Spinal cord (tissue), 10 donors: ENCODE data around the gene FBXO31. TPM values are rescaled to one million over a fixed set of nuclear protein-coding genes. Genes with fewer than 3 reads are reported as not detected.

ENCODE experiments used
- DNase-seq, 6 donors: peaks; one replicate each; pipeline versions ENCODE4 v3.0.0 to v3.0.0-alpha.2; 2013 to 2015; ENCODE audit warnings: low spot score in 6 of 6, low read depth in 4 of 6
- H3K27ac ChIP-seq: one replicate; pipeline ENCODE4 v1.5.1; 2013; ENCODE audit warnings: low read depth, low read length, control low read depth
- H3K27me3 ChIP-seq: one replicate; pipeline ENCODE4 v1.6.1; 2013; ENCODE audit warnings: low read length; ENCODE audit not compliant: control insufficient read depth, insufficient read depth
- H3K36me3 ChIP-seq: one replicate; pipeline ENCODE4 v1.6.1; 2013; ENCODE audit warnings: low read length; ENCODE audit not compliant: control insufficient read depth, insufficient read depth
- H3K4me1 ChIP-seq: one replicate; pipeline ENCODE4 v1.6.1; 2013; ENCODE audit warnings: low read length; ENCODE audit not compliant: control insufficient read depth, insufficient read depth
- H3K4me3 ChIP-seq: one replicate; pipeline ENCODE4 v1.5.1; 2013; ENCODE audit warnings: low read depth, low read length, control low read depth
- H3K9me3 ChIP-seq: one replicate; pipeline ENCODE4 v1.6.1; 2013; ENCODE audit warnings: low read length; ENCODE audit not compliant: control insufficient read depth, insufficient read depth
- WGBS: methylation state at CpG from one replicate; pipeline ENCODE4 v1.1.5; 2013; ENCODE audit warnings: missing lambda C conversion rate; ENCODE audit not compliant: insufficient coverage; 5-methylcytosine and 5-hydroxymethylcytosine counted together
- polyA plus RNA-seq, 2 donors: library from polyadenylated mRNA; unstranded; fragments of 120-200 nt; gene quantifications; one replicate each; pipeline ENCODE4 v1.2.1, GENCODE V29; 2013; ENCODE audit not compliant: insufficient read length in 2 of 2
- total RNA-seq, 2 donors: library from RNA; depleted of rRNA in 1 of 2; stranded (reverse); fragments of 120-200 nt in 1 of 2; fragments of >200 nt in 1 of 2; gene quantifications; one replicate each; pipeline versions ENCODE4 v1.2.3 to v1.2.4, GENCODE V29; 2013 to 2014
- donor health status: healthy.

The FBXO31 gene
- total and polyA plus RNA-seq, 4 donors, result 21.0 to 48.6 (median 41.0) TPM

- H3K9me3 ChIP-seq, result no peaks in the 10 kb centered on the region
- WGBS, result under 1% methylated on average over 56 of the region's 64 CpGs
Measured at GRCh38 chr16:87316923-87317749, 66.4 kb downstream of the FBXO31 start, which contains the start of gene C16orf95. Gene C16orf95 (minus strand): TSS chr16:87317392. CDS start chr16:87317242, 150 bp downstream.

GRCh38 chr16:87316450-87316922, 67.1 kb downstream of the FBXO31 start:
- no peaks in the 10 kb centered on the region for H3K27me3 ChIP-seq
- WGBS, result no CpG with 5 or more reads among the region's 4 CpGs

More at GRCh38 chr16:87316923-87317749, 66.4 kb downstream of the FBXO31 start, which contains the start of gene C16orf95:
- H3K4me1 ChIP-seq, result peaks cover 10% of the 10 kb centered on the region
- peak within 1 kb of the TSS; percentile 91 for H3K4me3 ChIP-seq
- H3K27ac ChIP-seq, result peak within 1 kb of the TSS; percentile 91
- peaks cover 4% of the 10 kb centered on the region for H3K36me3 ChIP-seq
- peak; percentile 95 to 99 (median 98) for DNase-seq
- H3K27me3 ChIP-seq, result no peaks in the 10 kb centered on the region

GRCh38 chr16:87314990-87315420, 68.6 kb downstream of the FBXO31 start:
- H3K27me3 ChIP-seq, result no peaks in the 10 kb centered on the region
- H3K4me3 ChIP-seq, result no peak overlapping the region
- peaks cover 10% of the 10 kb centered on the region for H3K4me1 ChIP-seq
- H3K36me3 ChIP-seq, result peaks cover 10% of the 10 kb centered on the region
- WGBS, result 88% methylated on average over 10 of the region's 10 CpGs
- no peak overlapping the region for H3K27ac ChIP-seq
- no peak for DNase-seq
- no peaks in the 10 kb centered on the region for H3K9me3 ChIP-seq

More at GRCh38 chr16:87316450-87316922, 67.1 kb downstream of the FBXO31 start:
- DNase-seq, result no peak
- H3K9me3 ChIP-seq, result no peaks in the 10 kb centered on the region
- peak overlapping the region; percentile 91 for H3K4me3 ChIP-seq
- H3K27ac ChIP-seq, result peak overlapping the region; percentile 91
- peaks cover 10% of the 10 kb centered on the region for H3K4me1 ChIP-seq
- peaks cover 4% of the 10 kb centered on the region for H3K36me3 ChIP-seq

- no peaks in the 10 kb centered on the region for H3K27me3 ChIP-seq
- H3K9me3 ChIP-seq, result no peaks in the 10 kb centered on the region
- H3K27ac ChIP-seq, result no peak overlapping the region
- peaks cover 7% of the 10 kb centered on the region for H3K36me3 ChIP-seq
- 66% methylated on average over 4 of the region's 7 CpGs for WGBS
- no peak overlapping the region for H3K4me3 ChIP-seq
- DNase-seq, result no peak
- peaks cover 3% of the 10 kb centered on the region for H3K4me1 ChIP-seq
Measured at GRCh38 chr16:87312008-87312407, 71.6 kb downstream of the FBXO31 start.

GRCh38 chr16:87311387-87311786, 72.2 kb downstream of the FBXO31 start:
- no peak overlapping the region for H3K27ac ChIP-seq
- no peak overlapping the region for H3K4me3 ChIP-seq
- WGBS, result 89% methylated on average over 4 of the region's 5 CpGs
- no peak for DNase-seq
- peaks cover under 1% of the 10 kb centered on the region for H3K4me1 ChIP-seq
- no peaks in the 10 kb centered on the region for H3K9me3 ChIP-seq
- no peaks in the 10 kb centered on the region for H3K27me3 ChIP-seq
- peaks cover 7% of the 10 kb centered on the region for H3K36me3 ChIP-seq

- WGBS, result 93% methylated on average over 2 of the region's 7 CpGs
- Histone ChIP-seq H3K4me1 (peaks cover 2% of the 10 kb centered on the region), H3K27ac (no peak overlapping the region), H3K9me3 (no peaks in the 10 kb centered on the region), H3K4me3 (no peak overlapping the region), H3K27me3 (no peaks in the 10 kb centered on the region), H3K36me3 (peaks cover 7% of the 10 kb centered on the region)
- no peak for DNase-seq
Measured at GRCh38 chr16:87310610-87311009, 73.0 kb downstream of the FBXO31 start.

- Histone ChIP-seq H3K36me3 (peaks cover 10% of the 10 kb centered on the region), H3K27me3 (no peaks in the 10 kb centered on the region), H3K4me1 (peaks cover 4% of the 10 kb centered on the region), H3K9me3 (no peaks in the 10 kb centered on the region), H3K27ac (no peak overlapping the region), H3K4me3 (no peak overlapping the region)
- WGBS, result 88% methylated on average over 3 of the region's 5 CpGs
- DNase-seq, result no peak
Measured at GRCh38 chr16:87309620-87310525, 73.7 kb downstream of the FBXO31 start.

GRCh38 chr16:87308826-87309225, 74.8 kb downstream of the FBXO31 start:
- H3K4me1 ChIP-seq, result peaks cover 4% of the 10 kb centered on the region
- DNase-seq, result no peak
- 100% methylated on average over 2 of the region's 4 CpGs for WGBS
- H3K9me3 ChIP-seq, result no peaks in the 10 kb centered on the region
- peaks cover 18% of the 10 kb centered on the region for H3K36me3 ChIP-seq
- no peaks in the 10 kb centered on the region for H3K27me3 ChIP-seq
- H3K4me3 ChIP-seq, result no peak overlapping the region
- no peak overlapping the region for H3K27ac ChIP-seq

- no peaks in the 10 kb centered on the region for H3K9me3 ChIP-seq
- no peaks in the 10 kb centered on the region for H3K27me3 ChIP-seq
- H3K36me3 ChIP-seq, result peaks cover 22% of the 10 kb centered on the region
- H3K4me1 ChIP-seq, result peaks cover 4% of the 10 kb centered on the region
- 90% methylated on average over 2 of the region's 3 CpGs for WGBS
- DNase-seq, result peak in 2 of 6 donors; percentile 2 to 32
- no peak overlapping the region for H3K27ac ChIP-seq
- no peak overlapping the region for H3K4me3 ChIP-seq
Measured at GRCh38 chr16:87306516-87306915, 77.1 kb downstream of the FBXO31 start.
